Sigmoid colon (tissue), 4 donors: ENCODE results near the gene ABHD3.

Source experiments
- CTCF ChIP-seq, 4 experiments: fragments of 450-650 bp in 3 of 4; fragments of 200-600 bp in 1 of 4; IDR thresholded peaks; one replicate each; pipeline ENCODE4 v1.5.1; 2016 to 2019; ENCODE audit warnings: antibody characterized with exemption in 4 of 4, mild to moderate bottlenecking in 3 of 4, moderate library complexity in 2 of 4
- EP300 ChIP-seq, 4 donors: sonication (generic); formaldehyde crosslinking; IDR thresholded peaks; one replicate each; pipeline ENCODE4 v1.6.1; 2017; ENCODE audit warnings: antibody characterized with exemption in 4 of 4
- POLR2A ChIP-seq, 2 donors: fragments of 450-650 bp; IDR thresholded peaks; one replicate each; pipeline ENCODE4 v1.6.1; 2016; ENCODE audit warnings: antibody characterized with exemption in 2 of 2, mild to moderate bottlenecking in 2 of 2, moderate library complexity in 2 of 2
- POLR2AphosphoS5 ChIP-seq, 4 donors: sonication (generic); formaldehyde crosslinking; IDR thresholded peaks; one replicate each; pipeline ENCODE4 v1.6.1; 2017; ENCODE audit warnings: antibody characterized with exemption in 4 of 4

GRCh38 chr18:21693322-21693721, 11.3 kb downstream of the ABHD3 start:
- TF ChIP-seq CTCF (IDR thresholded peaks at IDR 0.05) (no peak), POLR2A (IDR thresholded peaks at IDR 0.05) (no peak), EP300 (IDR thresholded peaks at IDR 0.05) (no peak), POLR2AphosphoS5 (IDR thresholded peaks at IDR 0.05) (no peak)
